ENCODE results near the gene MRPS5.
"Not testable (repeated sequence)": the region's sequence is repeated elsewhere in the genome, so short reads cannot be mapped to it uniquely, and the experiment has no call there.

Gene MRPS5

DNA sequence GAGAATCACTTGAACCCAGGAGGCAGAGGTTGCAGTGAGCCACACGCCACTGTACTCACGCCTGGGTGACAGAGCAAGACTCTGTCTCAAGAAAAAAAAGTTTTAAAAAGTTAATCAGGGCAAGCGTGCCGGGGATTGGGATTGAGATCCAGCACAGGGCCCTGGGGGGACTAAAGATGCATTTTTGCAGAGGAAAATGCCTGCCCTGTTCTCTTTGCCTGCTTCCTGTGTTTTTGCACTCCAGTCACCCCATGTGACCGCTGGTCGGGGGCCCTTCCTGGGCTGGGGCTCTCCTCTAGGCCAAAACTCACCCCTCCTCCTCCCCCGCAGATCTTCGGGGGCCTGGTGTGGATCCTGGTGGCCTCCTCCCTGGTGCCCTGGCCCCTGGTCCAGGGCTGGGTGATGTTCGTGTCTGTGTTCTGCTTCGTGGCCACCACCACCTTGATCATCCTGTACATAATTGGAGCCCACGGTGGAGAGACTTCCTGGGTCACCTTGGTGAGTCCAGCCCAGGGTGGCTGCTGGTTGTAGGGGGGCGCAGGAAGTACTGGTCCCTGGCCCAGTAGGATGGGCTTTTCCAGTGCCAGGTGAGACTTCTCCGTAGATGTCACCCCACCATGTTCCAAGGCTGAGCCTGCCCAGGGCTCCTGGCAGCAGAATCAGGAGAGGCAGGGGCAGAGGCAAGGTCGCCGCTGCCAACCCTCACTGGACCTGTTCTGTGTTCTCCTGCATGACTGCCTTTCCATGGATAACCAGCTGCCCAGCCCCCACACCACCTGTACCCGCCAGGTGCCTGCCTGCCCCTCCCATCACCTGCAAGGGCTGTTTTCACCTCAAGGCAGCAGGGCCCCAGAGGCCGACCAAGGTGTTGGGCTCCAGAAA lies 73.7 kb downstream of the MRPS5 start:
- in situ Hi-C loops (cut with MboI; ENCODE audit: low sequenced_read_pairs), result no loop called here

DNA sequence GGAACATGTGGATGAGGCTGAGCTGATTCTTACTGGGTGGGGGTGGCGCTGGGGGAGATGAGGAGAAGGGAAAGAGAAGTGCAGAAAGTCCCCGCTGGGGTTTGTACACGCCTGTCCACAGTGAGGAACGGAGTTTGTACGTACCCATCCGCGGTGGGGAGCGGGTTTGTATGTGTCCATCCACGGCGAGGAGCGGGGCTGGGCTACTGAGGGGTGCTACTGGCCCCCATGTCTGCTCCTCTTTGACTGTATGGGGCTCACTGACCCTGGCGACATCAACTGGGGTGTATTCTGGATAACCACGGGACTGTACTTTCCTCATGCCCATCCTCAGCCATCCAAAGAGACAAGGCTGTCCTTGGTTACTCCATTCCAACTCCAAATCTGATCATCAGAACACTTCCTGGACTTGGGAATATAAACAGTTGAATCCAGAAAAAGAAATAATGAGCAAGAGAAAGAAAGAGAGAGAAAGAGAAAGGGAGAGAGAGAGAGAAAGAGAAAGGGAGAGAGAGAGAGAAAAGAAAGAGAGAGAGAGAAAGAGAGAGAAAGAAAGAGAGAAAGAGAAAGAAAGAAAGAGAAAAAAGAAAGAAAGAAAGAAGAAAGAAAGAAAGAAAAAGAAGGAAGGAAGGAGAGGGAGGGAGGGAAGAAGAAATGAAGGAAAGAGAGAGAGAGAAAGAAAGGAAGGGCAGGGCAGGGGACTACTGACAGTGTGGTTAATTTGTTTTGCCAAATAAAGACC lies 75.1 kb downstream of the MRPS5 start:
- in situ Hi-C loops (cut with MboI; ENCODE audit: low sequenced_read_pairs), result no loop called here

DNA sequence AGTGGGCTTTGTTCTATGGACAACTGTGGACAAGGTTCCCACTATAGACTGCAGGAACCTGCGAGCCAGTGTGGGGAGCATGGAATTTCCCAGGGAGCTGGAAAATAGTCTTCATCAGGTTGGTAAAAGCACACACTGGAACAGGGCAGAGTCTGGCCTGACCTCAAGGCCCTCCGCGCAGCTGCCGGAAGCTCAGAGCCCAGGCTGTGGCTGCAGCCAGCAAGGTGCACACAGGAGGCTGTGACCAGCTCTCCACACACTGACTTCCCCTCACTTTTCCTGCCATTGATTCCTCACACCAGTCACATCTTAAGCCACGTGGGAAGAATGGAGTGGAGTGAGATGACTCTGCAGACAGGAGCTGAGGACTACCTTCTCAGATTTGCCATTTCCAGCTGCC lies 77.0 kb downstream of the MRPS5 start:
- in situ Hi-C loops (cut with MboI; ENCODE audit: low sequenced_read_pairs), result no loop called here

DNA sequence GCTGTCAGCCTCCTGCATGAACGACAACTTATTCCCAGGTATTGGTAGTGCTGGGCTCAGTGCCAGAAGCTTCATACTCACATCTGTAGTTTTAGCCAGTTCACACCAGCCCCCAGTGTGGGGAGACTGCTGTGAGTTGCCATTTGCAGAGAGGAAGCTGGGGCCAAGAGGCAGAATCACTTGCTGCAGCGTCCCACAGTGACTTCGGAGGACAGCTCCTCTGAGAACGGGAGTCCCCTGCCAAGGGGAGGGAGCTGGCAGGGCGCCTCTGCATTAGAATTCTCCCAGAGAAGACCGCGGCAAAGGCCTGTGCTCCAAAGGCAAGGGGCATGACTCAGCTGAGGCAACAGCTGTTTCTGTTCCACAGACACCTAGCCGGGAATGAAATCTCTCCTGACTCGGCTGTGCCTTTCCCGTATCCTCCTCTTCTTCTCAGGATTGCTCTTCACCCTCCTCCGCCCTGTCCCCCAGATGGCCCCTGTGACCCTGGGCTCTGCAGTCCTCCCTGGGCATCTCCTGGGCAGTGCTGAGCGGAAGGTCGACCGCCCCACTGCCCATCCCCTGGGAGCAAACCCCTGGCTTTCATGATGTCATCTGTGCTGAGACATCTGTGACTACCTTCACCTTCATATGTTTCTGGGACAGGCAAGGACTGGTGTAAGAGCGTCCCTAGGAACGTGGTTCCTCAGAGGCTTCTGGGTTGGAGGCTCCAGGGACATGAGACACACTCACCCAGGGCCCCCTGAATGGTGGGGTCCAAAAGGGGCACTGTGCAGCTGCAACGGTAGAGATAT lies 78.1 kb downstream of the MRPS5 start:
- in situ Hi-C loops (cut with MboI; ENCODE audit: low sequenced_read_pairs), result no loop called here

DNA sequence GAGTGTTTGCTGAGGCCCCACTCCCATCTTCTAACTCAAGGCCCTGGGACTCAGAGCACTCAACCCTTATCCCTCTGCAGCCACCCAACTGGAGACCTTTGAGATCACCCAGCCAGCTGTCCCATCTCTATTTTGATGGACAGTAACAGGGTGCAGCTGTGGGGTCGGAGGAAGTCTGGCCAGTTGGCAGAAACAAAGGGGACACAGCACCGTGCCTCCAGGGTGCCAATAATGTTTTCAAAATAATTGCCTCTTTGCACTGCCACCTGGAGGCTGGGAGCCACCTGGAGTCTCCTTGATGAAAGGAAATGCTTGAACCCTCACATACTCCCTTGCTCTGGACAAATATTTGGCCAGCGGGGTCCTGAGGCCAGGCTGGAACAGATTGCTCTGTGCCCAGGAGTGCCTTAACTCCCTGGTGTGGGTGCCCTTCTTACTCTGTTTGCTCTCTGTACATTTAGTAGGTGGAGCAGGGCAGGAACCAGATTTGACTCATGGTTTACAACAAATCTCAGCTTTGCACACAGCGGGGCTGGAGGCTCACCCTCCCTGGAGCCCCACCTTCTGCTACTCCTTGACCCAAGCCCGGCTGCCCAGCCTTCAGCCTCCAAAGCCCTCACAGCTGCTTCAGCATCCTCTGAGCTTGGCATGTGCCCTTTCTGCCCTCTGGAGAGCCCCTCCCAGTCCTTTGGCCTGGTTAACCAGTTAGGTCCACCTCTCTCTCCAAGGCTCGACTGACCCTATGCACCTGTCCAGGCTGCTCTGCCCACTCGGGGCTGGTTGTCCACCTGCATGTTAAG lies 78.9 kb downstream of the MRPS5 start:
- in situ Hi-C loops (cut with MboI; ENCODE audit: low sequenced_read_pairs), result no loop called here

DNA sequence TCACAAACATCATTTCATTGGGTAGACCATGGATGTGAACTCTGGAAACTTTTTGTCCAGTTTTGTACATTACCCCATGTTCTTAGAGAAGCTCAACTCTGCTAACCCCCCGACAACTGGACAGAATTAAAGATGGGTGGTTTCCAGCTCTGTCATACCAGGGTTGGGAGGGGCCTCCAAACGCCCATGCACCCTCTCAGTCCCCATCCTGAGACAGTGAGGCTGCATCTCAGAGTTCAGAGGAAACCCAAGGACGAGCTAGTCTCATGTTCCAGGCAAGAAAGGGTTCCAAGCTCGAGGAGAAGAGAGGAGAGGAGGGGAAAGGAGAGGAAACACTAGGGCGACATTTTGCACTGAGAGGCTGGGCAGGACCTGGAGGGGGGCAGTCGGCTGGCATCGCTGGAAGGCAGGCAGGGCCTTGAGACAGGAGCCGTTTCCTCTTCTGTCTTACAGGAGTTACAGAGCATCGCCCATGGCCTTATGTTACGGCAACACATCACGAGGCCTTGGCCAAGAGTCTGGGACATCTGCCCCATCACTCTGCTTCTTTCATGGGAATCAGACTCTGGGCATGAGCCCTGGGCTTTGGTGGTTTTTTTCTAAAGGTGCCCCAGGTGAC lies 79.7 kb downstream of the MRPS5 start:
- in situ Hi-C loops (cut with MboI; ENCODE audit: low sequenced_read_pairs), result no loop called here

DNA sequence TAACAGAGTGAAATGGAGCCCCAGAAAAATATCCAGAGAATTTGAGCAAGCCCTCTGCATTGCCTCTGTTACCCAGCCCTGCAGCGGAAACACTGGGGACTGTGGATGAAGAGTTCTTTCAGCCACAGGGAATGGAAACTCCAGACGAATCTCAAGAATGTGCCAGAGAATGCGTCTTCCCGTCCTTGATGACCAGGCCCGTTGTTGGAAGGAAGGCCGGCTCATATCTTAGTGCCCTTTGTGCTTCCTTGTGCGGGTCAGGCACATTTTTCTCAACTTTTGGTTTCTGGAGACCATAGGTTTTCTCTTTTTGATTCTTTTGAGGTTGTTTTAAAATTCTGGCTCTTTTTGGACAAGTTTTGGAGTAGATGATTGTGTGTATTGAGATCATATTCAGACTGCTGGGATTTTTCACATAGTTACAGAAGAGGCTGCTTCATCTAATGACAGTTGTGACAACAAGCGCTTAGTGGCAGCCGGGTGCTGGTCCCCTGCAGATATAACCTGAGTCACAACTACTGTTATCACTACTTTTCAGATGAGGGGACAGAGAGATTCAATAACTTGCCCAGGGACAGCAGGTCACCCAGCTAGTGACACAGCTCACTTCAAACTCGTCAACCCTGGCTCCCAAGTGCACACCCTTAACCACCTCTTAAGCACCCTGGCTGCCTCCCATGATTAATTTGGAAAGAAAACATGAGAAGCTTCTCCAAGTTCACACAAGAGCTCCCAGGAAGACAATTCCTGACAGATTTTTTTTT lies 80.4 kb downstream of the MRPS5 start:
- in situ Hi-C loops (cut with MboI; ENCODE audit: low sequenced_read_pairs), result no loop called here

DNA sequence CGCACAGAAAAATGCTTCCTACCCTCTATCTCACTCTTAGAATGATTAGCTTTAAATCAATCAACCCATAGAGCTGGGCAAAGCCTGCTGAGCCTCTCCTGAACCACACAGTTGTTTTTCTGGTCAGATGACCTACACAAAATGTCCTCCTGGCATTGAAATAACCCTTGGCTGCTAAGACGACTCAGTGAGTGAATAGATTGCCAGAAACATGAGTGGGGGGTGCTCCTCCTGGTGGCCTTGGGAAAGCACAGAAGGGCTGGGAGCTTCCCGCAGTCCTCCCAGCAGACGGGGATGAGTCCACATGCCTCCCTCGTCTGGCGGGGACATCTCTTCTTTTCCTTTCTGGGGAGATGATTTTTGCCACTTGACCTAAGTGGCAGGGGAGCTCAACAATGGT lies 81.2 kb downstream of the MRPS5 start:
- in situ Hi-C loops (cut with MboI; ENCODE audit: low sequenced_read_pairs), result no loop called here

DNA sequence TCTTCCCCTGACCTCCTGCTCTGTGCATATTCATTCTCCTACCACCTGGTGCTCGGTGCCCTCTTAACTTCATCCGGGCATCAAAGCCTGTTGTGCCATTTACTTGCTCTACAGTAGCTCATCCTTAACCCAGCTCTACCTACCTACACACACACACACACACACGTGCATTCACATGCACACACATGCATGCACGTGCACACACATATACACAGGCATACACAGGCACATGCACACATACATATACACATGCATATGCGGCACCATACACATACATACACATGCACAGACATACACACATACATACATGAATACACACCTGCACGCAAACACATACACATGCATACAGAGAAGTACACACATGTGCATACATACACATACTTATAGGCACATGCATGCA lies 81.6 kb downstream of the MRPS5 start:
- in situ Hi-C loops (cut with MboI; ENCODE audit: low sequenced_read_pairs), result no loop called here

DNA sequence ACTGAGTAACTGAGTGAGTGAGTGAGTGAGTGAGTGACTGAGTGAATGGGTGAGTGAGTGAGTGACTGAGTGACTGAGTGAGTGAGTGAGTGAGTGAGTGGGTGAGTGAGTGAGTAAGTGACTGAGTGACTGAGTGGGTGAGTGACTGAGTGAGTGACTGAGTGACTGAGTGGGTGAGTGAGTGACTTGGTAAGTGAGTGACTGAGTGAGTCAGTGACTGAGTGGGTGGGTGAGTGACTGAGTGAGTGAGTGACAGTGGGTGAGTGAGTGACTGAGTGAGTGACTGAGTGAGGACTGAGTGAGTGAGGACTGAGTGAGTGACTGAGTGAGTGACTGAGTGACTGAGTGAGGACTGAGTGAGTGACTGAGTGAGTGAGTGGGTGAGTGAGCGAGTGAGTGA lies 82.2 kb downstream of the MRPS5 start:
- in situ Hi-C loops (cut with MboI; ENCODE audit: low sequenced_read_pairs), result no loop called here

DNA sequence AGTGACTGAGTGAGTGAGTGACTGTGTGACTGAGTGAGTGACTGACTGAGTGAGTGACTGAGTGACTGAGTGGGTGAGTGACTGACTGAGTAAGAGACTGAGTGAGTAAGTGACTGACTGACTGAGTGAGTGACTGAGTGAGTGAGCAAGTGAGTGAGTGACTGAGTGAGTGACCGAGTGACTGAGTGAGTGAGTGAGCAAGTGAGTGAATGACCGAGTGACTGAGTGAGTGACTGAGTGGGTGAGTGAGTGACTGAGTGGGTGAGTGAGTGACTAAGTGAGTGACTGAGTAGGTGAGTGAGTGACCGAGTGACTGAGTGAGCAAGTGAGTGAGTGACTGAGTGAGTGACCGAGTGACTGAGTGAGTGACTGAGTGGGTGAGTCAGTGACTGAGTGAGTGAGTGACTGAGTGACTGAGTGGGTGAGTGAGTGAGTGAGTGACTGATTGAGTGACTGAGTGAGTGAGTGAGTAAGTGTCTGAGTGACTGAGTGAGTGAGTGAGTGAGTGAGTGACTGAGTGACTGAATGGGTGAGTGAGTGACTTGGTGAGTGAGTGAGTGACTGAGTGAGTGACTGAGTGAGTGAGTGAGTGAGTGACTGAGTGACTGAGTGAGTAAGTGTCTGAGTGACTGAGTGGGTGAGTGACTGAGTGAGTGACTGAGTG lies 82.8 kb downstream of the MRPS5 start:
- in situ Hi-C loops (cut with MboI; ENCODE audit: low sequenced_read_pairs), result no loop called here

DNA sequence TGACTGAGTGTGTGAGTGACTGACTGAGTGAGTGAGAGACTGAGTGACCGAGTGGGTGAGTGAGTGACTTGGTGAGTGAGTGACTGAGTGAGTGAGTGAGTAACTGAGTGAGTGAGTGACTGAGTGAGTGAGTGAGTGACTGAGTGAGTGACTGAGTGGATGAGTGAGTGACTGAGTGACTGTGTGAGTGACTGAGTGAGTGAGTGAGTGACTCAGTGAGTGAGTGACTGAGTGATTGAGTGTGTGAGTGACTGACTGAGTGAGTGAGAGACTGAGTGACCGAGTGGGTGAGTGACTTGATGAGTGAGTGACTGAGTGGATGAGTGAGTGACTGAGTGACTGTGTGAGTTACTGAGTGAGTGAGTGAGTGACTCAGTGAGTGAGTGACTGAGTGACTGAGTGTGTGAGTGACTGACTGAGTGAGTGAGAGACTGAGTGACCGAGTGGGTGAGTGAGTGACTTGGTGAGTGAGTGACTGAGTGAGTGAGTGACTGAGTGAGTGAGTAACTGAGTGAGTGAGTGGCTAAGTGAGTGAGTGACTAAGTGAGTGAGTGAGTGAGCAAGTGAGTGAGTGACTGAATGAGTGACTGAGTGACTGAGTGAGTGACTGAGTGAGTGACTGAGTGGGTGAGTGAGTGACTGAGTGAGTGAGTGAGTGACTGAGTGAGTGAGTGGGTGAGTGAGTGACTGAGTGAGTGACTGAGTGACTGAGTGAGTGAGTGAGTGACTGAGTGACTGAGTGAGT lies 83.6 kb downstream of the MRPS5 start:
- in situ Hi-C loops (cut with MboI; ENCODE audit: low sequenced_read_pairs), result not testable (repeated sequence)

DNA sequence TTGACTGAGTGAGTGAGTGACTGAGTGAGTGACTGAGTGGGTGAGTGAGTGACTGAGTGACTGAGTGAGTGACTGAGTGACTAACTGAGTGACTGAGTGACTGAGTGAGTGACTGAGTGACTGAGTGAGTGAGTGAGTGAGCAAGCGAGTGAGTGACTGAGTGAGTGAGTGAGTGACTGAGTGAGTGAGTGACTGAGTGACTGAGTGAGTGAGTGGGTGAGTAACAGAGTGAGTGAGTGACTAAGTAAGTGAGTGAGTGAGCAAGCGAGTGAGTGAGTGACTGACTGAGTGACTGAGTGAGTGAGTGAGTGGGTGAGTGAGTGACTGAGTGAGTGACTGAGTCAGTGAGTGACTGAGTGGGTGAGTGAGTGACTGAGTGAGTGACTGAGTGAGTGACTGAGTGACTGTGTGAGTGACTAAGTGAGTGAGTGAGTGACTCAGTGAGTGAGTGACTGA lies 84.2 kb downstream of the MRPS5 start:
- in situ Hi-C loops (cut with MboI; ENCODE audit: low sequenced_read_pairs), result no loop called here

DNA sequence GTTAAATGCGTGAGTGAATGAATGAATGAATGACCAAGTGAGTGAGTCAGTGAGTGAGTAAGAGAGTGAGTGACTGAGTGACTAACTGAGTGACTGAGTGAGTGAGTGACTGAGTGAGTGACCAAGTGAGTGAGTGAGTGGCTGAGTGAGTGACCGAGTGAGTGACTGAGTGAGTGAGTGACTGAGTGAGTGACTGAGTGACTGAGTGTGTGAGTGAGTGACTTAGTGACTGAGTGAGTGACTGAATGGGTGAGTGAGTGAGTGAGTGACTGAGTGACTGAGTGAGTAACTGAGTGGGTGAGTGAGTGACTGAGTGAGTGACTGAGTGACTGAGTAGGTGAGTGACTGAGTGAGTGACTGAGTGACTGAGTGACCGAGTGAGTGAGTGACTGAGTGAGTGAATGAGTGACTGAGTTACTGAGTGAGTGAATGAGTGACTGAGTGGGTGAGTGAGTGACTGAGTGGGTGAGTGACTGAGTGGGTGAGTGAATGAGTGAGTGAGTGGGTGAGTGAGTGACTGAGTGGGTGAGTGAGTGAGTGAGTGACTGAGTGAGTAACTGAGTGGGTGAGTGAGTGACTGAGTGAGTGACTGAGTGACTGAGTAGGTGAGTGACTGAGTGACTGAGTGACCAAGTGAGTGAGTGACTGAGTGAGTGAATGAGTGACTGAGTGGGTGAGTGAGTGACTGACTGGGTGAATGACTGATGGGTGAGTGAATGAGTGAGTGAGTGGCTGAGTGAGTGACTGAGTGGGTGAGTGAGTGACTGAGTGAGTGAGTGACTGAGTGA lies 84.8 kb downstream of the MRPS5 start:
- in situ Hi-C loops (cut with MboI; ENCODE audit: low sequenced_read_pairs), result no loop called here
